Dermis blood vessel endothelial cell (primary cell): ENCODE results near the gene PNPLA2. TPM values are rescaled to one million over a fixed set of nuclear protein-coding genes. Genes with fewer than 3 reads are reported as not detected.

ENCODE experiments used
- DNase-seq: peaks from one replicate; pipeline ENCODE4 v3.0.0; 2010
- total RNA-seq: library from RNA; depleted of rRNA; stranded (reverse); fragments of >200 nt; gene quantifications from 2 replicates; pipeline ENCODE4 v1.2.3, GENCODE V29; 2014

The PNPLA2 gene
- total RNA-seq, 1 donor from 2014 or later, result 41.4 TPM

DNA sequence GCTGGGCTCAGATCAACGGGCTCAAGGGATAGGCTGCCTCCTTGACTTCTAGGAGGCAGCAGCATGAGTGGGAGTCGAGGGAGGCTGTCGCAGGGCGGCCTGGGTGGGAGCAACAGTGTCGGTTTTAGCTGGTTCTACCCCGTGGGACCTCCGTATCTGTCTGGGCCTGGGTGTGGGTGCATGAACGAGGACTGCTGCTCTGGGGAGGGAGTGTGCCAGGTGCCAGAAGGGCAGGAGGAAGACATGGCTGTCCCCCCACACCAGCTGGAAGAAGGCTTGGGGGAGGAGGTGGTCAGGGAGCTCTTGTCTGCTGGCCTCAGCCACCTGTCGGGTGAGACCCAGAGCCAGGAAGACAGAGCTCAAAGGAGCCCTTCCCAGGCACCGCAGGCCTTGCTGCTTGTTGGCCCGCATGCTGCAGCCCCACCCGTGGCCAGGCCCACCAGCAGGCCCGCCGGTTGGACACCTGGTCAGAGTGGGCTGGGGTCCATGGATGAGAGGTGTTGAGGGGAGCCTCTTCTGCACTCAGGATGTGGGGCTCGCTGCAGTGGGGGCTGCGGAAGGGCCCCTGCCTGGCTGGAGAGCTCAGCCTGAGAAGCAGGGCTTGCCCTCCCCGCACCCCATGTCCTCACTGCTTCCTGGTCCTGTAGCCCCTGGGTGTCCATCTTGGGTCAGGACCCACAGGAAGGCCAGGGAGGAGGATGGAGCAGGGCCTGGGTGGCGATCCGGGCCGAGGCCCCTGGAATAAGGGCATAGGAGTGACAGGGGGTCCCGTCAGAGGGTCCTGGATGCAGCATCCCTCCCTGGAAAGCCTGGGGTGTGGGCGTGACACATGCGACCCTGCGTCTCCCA lies 32.3 kb upstream of the PNPLA2 start:
- DNase-seq, result no peak

DNA sequence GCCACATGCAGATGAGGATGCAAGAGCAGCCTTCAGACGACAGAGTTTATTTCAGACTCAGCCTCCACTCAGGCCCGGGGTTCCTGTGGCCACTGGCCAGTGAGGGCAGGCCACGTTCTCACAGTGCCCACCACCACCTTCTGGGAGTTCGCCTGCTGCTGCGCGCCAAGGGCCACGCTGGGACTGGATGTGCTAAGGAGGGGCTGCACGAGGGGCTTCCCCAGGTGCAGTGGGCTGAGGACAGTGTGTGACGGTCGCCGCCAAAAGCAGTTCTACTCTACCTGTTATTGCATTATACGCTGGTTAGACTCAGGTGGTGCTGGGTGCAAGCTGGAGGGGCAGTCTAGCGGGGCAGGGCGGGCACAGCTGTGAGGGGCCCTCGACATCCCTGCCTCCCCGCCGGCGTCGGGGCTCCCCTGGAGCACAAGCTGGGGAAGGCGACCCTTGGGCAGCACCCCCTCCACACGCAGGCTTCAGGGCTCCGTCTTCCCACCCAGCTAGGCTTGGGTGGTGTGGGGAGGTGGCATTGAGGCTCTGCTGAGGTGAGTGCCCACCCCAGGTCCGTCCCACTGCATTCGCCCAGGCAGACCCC lies 31.5 kb upstream of the PNPLA2 start:
- DNase-seq, result no peak

DNA sequence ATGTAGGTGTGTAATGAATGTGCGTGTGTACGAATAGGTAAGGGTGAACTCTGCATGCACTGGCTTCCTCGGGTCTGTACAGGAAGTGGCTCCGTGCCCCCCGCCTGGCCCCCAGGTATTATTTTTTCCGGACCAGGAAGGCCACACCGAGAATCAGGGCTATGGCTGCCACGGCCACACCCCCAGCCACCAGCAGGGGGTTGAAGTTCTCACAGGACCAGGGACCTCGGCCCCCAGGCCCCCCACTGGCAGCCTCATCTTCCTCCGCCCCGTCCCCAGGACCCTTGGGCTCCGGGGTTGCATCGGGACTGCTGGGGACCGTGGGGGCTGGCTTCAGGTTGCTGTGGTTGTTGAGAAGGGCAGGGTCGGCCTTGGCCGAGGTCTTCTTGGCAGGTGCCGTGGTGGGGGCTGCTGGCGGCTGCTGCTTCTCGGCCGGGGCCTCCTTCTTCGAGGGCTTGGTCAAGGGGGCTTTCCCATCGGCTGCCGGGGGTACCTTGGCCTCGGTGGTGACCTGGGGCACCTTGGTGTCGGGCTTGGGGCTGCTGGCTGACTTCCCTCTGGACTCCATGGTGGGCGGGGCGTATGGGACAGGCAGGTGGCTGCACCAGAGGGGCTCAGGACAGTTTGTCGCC lies 30.6 kb upstream of the PNPLA2 start:
- DNase-seq, result no peak

DNA sequence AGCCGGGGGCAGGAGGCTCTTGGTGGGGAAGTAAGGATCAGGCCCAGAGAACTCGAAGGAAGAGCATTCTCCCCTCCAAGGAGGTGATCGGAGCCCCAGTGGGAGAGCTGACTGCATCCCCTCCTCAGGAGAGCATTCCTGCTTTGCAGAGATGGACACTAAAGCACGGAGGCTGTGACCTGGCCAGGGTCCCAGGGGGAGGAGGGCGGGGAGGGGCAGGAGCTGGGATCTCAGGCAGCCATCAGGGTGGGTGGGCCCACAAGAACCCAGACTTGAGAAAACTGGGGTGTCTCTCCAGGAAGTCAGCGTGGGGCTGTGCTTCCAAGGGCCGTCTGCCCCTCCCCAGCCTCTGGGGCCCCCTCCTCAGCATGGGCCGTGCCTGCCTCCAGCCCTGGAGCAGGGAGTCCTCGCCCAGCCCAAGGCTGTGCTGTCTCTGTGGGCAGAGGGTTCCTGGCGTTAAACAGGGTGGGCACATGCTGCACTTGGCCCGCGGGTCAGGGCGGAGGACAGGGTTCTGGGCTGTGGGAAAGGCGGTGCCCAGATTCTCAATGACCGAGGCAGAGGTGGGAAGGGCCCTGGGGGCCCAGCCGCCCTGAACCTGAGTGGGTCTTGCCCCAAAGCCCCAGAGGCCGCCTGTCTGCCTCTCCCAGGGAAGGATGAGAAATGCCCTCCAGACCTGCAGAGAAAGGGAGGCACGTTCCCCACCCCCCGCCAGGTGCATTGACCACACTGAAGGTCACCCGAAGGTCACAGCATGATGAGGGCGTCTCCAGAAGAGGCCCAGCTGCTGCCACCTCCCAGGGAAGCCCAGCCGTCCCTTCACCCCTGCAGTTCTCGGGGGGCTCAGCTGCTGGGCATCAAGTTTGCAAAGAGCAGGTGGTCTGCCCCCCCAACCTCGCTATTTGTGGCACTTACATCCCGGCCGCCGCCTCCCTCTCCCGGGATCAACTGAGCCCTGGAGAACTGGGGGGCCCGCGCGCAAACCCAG lies 29.5 kb upstream of the PNPLA2 start:
- no peak for DNase-seq

DNA sequence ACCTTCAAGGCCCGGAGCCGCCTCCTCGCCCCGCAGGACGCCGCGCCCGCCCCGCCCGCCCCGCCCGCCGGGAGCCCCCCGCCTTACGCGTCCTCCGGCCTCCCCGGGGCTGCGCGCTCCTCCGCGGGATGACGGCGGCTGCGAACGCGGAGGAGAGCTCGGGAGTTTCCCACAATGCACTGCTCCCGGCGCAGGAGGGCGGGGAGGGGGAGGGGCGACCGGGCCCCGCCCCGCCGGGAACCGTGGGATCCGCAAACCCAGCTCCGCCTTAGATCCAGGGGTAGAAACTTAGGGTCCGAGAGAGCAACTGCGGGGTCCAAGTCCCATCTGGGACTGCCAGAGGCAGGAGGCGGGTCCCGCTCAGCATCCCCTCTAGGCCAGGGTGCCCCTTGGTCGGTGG lies 28.8 kb upstream of the PNPLA2 start, which contains the start of gene CEND1:
CEND1 (minus strand) TSS at position 148 of the 400 bp plus-strand sequence. CDS start 1,514 bp downstream, outside the sequence.
- DNase-seq, result peak; percentile 36

DNA sequence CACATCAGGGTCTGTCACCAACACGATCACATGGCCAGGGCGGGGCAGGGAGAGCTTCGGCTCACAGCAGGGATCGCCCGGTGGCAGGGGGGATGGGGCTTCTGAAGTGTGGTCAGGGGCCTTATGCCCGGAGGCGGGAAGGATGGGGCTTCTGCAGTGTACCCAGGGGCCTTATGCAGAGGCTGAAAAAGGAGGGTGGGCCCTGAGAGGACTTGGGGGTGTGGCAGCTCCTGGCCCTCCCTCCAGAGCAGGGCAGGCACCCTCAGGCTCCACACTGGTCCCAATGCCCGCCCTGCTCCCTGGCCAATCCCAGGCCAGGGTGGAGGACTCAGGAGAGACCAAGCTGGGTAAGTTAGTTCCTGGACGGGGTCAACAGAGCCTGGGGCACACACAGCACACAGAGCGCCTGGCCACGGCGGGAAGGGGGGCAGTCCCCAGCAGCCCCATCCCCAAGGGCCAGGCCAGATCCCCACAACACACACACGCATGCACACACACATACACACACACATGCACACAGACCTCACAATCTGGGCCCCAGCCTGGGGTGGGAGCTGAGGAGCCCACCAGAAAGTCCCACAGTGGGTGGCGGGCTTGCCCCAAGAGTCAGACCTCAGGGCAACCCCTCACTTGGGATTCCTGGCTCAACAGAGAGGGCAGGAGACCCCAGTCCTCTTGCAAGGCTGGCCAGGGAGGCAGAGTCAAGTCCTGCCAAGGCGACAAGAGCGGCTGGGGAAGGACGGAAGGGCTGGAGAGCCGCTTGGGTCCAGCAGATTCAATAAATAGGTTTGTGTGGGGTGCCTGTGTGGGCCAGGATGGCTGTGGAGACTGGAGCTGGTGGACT lies 27.8 kb upstream of the PNPLA2 start:
- DNase-seq, result no peak

DNA sequence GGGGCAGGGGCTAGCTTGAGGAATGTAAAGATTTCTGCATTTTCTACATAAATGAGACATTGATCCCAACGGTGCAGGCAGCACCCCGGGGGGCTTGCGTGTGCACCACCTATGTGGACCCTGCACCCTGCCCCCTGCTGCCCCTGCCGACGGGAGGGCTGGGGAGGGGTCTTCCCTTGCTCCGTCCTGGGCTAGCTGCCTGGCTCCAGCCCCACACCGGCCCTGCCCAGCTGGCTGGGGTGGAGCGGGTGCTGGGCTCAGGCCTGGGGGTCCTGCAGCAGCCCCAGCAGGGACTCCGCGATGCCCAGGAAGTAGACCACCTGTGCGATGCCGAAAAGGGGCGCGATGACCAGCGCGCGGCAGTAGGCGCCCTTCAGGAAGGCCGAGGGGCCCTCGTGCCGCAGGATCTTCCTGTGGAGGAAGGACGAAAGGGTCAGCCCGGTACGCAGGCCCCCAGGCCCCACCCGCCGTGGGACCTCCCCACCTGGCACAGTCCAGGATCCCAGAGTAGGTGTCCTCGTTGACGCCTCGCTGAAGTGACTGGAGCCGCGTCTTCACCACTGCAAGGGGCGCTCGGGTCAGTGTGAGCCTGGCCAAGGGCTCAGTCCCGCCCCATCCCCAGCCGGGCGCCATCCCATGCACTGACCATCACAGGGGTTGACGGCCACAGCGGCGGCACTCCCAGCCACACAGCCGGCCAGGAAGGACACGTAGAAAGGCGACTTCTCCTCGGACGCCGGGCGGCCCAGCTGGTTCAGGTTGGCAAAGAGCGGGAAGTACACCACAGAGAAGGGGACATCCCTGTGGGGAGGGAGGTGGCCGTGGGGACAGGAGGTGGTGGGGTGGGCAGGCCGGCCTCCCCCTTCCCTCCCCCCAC lies 26.8 kb upstream of the PNPLA2 start:
- DNase-seq, result no peak

DNA sequence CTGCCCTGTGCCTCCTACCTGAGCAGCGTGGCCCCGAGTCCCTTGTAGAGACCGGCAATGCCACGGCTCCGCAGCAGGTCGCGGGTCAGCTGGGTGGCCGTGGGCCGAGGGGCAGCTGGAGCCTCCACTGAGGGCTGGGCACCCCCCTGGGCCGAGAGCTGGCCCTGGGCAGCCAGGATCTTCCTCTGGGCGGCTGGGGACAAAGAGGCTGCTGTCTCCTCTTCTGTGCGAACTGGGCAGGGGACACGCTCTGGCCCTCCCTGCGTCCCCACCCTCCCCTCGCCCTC lies 26.2 kb upstream of the PNPLA2 start:
- DNase-seq, result no peak

DNA sequence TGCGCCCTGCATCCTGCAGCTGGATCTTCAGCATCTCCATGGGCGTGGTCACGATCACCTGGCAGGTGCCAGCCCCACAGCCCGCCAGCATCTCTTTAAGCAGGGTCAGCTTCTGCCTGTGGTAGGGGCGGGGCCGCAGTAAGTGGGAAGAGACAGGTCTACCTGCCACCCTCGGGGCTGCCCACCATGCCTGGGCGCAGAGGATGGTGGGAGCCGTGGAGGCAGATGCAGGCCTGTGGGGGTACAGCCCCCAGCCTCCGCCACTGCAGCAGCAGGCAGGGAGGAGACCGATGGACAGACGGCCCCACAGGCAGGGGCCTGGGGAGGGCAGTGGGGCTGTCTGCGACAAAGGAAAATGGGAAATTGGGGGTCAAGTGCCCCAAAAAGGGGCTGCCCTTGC lies 25.8 kb upstream of the PNPLA2 start:
- no peak for DNase-seq

DNA sequence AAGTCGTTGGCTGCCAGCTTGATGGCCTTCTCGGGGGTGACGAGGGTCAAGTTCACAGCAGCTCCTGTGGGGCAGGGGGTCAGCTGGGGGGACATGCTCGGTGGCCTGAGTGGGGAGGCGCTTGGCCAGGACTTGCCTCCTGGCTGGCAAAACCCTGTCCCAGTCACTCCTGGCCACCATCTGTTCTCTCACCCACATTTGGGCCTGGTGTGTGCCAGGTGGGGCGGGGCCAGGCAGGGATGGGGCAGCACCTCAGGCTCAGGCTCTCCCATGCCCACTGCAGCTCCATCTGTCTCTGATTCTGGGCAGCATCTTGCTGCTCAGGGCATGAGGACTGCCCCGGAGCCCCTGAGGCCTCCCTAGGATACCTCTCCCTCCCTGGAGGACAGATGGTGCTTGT lies 25.2 kb upstream of the PNPLA2 start:
- DNase-seq, result no peak

DNA sequence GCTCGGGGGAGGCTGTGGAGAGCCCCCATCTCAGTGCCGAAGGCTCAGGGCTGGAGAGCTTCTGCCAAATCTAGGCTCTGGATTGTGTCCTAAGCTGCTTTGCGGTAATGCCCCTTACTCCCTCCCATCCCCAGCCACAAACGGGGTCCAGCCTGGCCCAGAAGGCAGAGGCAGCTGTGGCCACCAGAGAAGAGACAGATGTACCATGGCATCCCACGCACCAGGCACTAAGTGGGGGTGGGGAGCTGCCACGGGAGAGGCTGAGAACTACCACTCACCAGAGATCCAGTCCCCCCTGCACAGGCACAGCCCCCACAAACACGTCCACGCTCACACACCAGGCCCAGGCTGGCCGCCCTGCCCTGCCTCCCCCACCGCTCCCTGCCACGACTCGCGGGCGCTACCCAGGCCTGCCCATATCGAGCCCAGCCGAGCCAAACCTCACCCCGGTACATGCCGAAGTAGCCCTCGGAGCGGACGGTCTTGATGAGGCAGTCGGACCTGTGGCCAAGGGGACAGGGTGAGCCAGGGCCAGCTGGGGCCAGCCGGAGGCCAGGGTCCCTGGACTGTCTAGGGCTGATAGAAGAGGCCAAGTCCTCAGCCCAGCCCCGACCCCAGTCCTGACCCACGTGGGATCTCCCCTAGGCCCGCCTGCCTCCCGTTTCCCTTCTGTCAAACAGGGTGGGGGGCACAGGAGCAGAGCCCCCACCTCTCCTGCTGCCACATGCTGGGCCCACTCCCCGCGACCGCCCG lies 24.5 kb upstream of the PNPLA2 start:
- no peak for DNase-seq

DNA sequence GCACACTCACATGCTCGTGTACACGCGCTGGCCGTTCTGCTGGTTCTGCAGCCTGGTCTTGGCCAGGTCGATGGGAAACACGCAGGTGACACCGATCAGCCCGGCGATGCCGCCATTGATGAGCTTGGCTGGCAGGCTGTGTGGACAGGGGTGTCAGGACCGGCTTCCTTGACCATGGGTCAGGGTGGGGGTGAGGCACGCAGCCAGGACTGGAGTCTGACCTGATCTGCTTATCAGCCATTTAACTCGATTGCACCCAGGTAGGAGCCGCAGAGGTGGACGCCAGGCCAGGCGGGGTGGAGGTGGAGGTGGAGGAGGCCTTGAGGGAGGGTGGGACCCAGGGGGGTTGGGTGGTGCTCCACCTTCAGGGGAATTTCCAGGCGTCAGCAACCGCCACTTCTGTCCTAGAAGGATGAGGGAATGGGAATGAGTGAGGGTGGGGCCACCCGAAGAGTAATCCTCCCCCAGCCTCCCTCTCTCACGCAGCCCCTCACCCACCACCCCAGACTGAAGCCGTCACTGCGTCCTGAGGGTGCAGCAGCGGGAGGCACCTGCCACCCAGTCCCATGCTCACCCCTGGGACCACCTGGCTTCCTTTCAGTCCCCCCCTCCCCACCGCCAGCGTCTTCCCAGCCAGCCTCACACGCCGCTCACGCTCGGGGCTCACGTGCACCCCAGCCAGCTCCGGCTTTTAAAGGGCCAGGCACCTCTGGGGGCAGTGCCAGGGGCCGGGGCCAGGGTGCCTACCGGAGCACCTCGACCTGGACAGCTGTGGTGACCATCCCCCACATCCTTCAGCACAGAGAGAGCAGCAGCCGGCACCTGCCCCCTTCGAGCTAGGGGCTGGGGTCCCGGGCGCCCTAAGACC lies 23.7 kb upstream of the PNPLA2 start:
- DNase-seq, result no peak

DNA sequence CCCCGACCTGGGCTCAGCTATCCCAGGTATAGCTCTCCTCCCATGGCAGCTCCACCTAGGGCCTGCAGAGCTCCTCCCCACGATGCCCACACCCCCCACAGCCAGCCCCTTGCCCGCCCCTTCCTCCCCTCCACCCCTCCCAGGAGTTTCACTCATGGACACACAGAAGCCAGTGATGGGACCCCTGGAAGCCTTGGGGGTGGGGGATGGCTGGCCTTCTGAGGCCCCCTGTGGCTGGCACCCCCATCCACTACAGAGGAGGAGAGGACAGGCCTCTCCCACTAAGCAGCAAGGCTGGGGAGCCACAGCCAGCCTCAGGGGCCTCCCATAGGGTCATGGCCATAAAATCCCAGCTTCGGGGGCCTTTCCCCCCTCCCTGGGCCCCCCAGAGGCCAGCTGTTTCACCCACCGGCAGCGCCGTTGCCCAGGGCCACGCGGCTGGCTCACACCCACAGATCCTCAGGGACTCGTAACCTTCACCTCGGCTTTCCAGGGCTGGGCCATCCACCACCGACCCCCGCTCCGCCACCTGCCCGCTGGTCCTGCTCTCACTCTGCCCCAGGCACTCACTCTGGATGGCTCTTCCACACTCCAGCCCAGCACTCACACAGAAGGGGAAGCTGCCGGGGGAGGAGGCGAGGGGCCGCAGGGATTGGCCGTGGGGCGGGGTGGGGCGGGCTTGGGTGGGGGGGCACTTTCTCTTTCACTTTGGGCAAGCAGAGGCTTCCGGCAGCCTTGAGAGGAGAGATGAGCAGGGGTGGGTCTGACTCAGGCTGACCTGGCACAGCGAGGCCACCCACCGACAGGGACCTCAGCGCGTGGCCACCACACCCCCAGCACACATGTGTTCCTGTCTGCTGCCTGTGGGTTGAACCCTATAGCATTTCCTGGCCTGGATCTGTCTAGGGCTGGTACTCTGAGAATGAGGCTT lies 22.8 kb upstream of the PNPLA2 start:
- peak; percentile 74 for DNase-seq

DNA sequence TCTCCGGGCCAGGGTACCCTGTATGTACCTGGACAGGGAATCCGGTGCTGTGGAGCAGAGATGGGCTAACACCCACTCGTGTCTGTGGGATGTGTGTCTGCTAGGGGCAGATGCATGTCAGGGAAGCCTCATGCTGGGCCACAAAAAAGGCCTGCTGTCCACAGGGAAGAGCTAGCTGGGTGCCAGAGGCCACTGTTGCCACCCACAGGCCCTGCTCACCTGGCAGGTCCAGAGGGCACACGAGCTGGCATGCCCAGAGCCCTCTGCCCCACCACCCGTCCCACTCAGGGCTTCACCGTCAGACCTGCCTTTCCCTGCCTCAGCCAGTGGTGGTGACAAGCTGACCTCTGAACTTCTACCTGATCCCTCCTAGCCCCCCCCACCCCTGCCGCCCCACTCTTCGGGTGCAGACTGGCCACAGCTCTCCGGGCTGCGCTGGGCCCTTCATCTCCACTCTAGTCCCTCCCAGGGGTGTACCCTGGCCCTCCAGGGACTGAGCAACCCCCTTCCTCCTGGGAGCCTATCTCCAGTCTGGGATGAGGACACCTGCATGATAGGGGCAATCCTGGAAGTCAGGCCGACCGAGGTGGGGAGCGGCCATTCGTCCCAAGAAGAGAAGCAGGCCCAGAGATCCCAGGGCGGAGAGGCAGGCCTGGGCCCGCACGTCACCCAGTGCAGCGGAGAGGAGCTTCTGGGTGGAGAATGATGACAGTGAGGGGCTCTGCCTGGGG lies 22.0 kb upstream of the PNPLA2 start:
- DNase-seq, result no peak

DNA sequence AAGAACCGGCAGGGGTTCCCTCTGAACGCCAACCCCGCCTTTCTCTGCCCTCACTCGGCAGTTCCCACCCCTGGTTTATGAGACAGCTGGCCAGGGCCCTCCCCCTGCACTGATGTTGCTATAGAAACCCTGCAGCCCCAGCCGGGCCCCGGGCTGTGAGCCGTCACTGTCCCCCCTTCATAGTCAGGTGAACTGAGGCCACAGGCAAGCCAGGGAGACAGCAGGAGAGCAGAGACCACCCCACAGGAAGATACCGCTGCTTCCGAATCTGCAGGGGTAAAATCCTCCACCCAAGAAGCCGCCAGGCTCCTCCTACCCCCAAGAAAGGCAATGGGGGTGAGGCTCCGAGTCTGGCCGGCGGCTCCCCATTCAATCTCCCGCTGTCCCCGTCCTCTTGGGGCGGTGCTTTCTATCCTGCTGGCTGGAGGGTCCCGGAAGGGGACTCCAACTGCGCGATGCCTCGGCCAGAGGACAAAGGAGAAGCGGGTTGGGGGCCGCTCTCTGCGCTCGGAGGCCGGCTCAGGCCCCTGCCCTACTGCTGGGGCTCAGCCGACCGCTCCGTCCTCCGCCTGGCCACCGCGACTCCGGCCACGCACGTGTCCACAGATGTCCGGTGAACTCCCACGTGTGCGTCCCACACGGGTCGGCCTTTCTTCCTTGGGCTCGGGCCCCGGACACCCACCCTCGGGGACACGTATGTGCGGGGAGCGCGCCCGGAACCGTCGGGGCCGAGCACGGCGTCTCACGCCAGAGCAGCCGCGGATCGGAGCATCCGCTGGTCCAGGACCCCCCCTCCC lies 21.2 kb upstream of the PNPLA2 start:
- DNase-seq, result peak; percentile 77

DNA sequence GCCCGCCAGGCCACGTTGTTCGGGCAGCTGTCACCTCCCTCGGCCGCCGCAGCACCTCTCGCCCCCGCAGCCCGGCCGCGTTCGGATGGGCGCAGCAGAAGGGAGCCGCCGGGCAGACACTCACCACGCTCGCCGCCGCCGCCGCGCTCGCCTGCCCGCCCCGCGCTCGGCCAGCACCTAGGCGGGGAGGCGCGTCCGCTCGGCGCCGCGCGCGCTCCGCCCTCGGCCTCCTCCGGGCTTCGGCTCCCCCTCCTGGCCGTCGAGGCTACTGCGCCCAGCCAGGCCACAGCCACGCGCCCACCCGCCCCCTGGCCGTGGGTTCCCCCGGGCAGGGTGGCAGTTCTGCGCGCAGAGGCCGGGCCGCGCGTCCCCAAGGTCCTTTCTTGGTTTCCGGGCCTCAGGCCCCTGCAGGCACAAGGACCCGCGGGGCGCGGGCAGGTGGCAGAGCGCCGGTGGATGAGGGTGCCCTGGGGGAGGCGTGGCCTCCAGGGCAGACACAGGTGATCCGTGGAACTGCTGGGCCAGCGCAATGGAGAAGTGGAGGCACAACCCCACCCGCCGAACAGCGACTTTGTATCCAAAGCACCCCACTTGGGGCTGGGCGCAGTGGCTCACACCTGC lies 20.5 kb upstream of the PNPLA2 start, which contains the start of gene SLC25A22:
SLC25A22 (minus strand) TSS at position 189 of the 621 bp plus-strand sequence. CDS start 3,275 bp downstream, outside the sequence.
- DNase-seq, result peak; percentile 88
